ENCODE data around the gene LMF1.
"Not testable (repeated sequence)": the region's sequence is repeated elsewhere in the genome, so short reads cannot be mapped to it uniquely, and the experiment has no call there.

The LMF1 gene

GRCh38 chr16:820044-820408 is 150.8 kb downstream of the LMF1 start:
- H3K4me1 ChIP-seq (ENCODE audit: control insufficient read depth, insufficient read depth, low read length, poor library complexity, severe bottlenecking); DNase-seq; H3K4me3 ChIP-seq (ENCODE audit: insufficient read depth, low read depth, low read length, poor library complexity, severe bottlenecking); H3K36me3 ChIP-seq (ENCODE audit: control insufficient read depth, insufficient read depth, low read length); H3K27me3 ChIP-seq (replicated peaks; ENCODE audit: control insufficient read depth, insufficient read depth, low read length, poor library complexity, severe bottlenecking); H3K9me3 ChIP-seq (ENCODE audit: control insufficient read depth, low read length): not testable (repeated sequence)
- H3K27ac ChIP-seq (ENCODE audit: insufficient read depth, low read length, poor library complexity, severe bottlenecking) = peak overlapping the region; percentile 45

DNA sequence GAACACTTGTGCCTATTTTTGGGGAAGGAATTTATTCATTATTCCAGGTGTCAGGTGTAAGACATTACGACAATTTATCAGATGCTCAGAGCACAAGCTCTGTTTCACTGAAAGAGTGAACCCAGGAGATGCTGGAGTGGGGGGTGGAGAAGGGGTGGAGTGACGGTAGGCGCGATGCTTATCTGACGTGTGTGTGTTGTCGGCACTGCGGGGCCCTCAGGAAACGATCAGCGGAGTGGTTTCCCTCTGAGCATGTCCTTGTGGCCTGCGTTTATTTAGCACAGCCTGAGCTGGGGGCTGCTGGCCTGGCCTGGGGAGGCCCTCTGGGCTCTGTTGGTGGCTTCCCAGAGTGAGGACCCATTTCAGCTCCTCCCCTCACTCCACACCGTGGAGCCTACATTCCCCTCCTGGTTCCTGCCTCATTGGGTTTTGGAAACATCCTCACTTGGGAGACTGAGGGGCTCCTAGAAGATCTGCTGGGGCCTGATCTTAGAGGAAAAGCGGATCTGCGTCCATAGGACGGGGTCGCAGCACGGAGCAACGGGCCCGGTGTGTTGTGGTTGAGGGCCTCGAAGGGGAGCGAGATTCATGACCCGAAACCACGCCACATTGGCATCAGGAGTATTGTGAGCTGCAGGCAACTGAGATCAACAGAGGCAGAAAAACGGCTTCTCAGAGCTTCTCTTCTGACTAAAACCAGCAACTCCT is 151.3 kb downstream of the LMF1 start:
- Histone ChIP-seq H3K36me3 (ENCODE audit: control insufficient read depth, insufficient read depth, low read length) (no peaks in the 10 kb centered on the region), H3K27me3 (replicated peaks; ENCODE audit: control insufficient read depth, insufficient read depth, low read length, poor library complexity, severe bottlenecking) (no peaks in the 10 kb centered on the region), H3K4me1 (ENCODE audit: control insufficient read depth, insufficient read depth, low read length, poor library complexity, severe bottlenecking) (peaks cover 10% of the 10 kb centered on the region), H3K27ac (ENCODE audit: insufficient read depth, low read length, poor library complexity, severe bottlenecking) (peak overlapping the region; percentile 45), H3K9me3 (ENCODE audit: control insufficient read depth, low read length) (no peaks in the 10 kb centered on the region), H3K4me3 (ENCODE audit: insufficient read depth, low read depth, low read length, poor library complexity, severe bottlenecking) (no peak overlapping the region)
- DNase-seq = peak in 2 of 3 donors; percentile 16 to 17

- H3K9me3 ChIP-seq (ENCODE audit: control insufficient read depth, low read length) = no peaks in the 10 kb centered on the region
- no peak for DNase-seq
- H3K27me3 ChIP-seq (replicated peaks; ENCODE audit: control insufficient read depth, insufficient read depth, low read length, poor library complexity, severe bottlenecking) = no peaks in the 10 kb centered on the region
- peaks cover 10% of the 10 kb centered on the region for H3K4me1 ChIP-seq (ENCODE audit: control insufficient read depth, insufficient read depth, low read length, poor library complexity, severe bottlenecking)
- H3K27ac ChIP-seq (ENCODE audit: insufficient read depth, low read length, poor library complexity, severe bottlenecking) = no peak overlapping the region
- H3K4me3 ChIP-seq (ENCODE audit: insufficient read depth, low read depth, low read length, poor library complexity, severe bottlenecking) = no peak overlapping the region
- no peaks in the 10 kb centered on the region for H3K36me3 ChIP-seq (ENCODE audit: control insufficient read depth, insufficient read depth, low read length)
These were observed 152.2 kb downstream of the LMF1 start for GRCh38 chr16:818592-818991.

- Histone ChIP-seq H3K4me3 (ENCODE audit: insufficient read depth, low read depth, low read length, poor library complexity, severe bottlenecking) (no peak overlapping the region), H3K27ac (ENCODE audit: insufficient read depth, low read length, poor library complexity, severe bottlenecking) (no peak overlapping the region), H3K4me1 (ENCODE audit: control insufficient read depth, insufficient read depth, low read length, poor library complexity, severe bottlenecking) (peaks cover 10% of the 10 kb centered on the region), H3K36me3 (ENCODE audit: control insufficient read depth, insufficient read depth, low read length) (no peaks in the 10 kb centered on the region), H3K27me3 (replicated peaks; ENCODE audit: control insufficient read depth, insufficient read depth, low read length, poor library complexity, severe bottlenecking) (no peaks in the 10 kb centered on the region), H3K9me3 (ENCODE audit: control insufficient read depth, low read length) (no peaks in the 10 kb centered on the region)
- no peak for DNase-seq
These were observed 152.7 kb downstream of the LMF1 start for GRCh38 chr16:818132-818531.

GRCh38 chr16:817001-817906 is 153.5 kb downstream of the LMF1 start:
- Histone ChIP-seq H3K9me3 (ENCODE audit: control insufficient read depth, low read length) (no peaks in the 10 kb centered on the region), H3K4me3 (ENCODE audit: insufficient read depth, low read depth, low read length, poor library complexity, severe bottlenecking) (no peak overlapping the region), H3K27me3 (replicated peaks; ENCODE audit: control insufficient read depth, insufficient read depth, low read length, poor library complexity, severe bottlenecking) (peaks cover 6% of the 10 kb centered on the region), H3K36me3 (ENCODE audit: control insufficient read depth, insufficient read depth, low read length) (no peaks in the 10 kb centered on the region), H3K4me1 (ENCODE audit: control insufficient read depth, insufficient read depth, low read length, poor library complexity, severe bottlenecking) (peaks cover 10% of the 10 kb centered on the region), H3K27ac (ENCODE audit: insufficient read depth, low read length, poor library complexity, severe bottlenecking) (no peak overlapping the region)
- no peak for DNase-seq

GRCh38 chr16:815861-816260 is 154.9 kb downstream of the LMF1 start:
- Histone ChIP-seq H3K36me3 (ENCODE audit: control insufficient read depth, insufficient read depth, low read length) (no peaks in the 10 kb centered on the region), H3K27ac (ENCODE audit: insufficient read depth, low read length, poor library complexity, severe bottlenecking) (no peak overlapping the region), H3K9me3 (ENCODE audit: control insufficient read depth, low read length) (no peaks in the 10 kb centered on the region), H3K4me3 (ENCODE audit: insufficient read depth, low read depth, low read length, poor library complexity, severe bottlenecking) (no peak overlapping the region), H3K27me3 (replicated peaks; ENCODE audit: control insufficient read depth, insufficient read depth, low read length, poor library complexity, severe bottlenecking) (peaks cover 8% of the 10 kb centered on the region), H3K4me1 (ENCODE audit: control insufficient read depth, insufficient read depth, low read length, poor library complexity, severe bottlenecking) (peaks cover 10% of the 10 kb centered on the region)
- DNase-seq = no peak

- no peak for DNase-seq
- H3K4me1 ChIP-seq (ENCODE audit: control insufficient read depth, insufficient read depth, low read length, poor library complexity, severe bottlenecking) = peaks cover 9% of the 10 kb centered on the region
- peaks cover 8% of the 10 kb centered on the region for H3K27me3 ChIP-seq (replicated peaks; ENCODE audit: control insufficient read depth, insufficient read depth, low read length, poor library complexity, severe bottlenecking)
- H3K9me3 ChIP-seq (ENCODE audit: control insufficient read depth, low read length) = no peaks in the 10 kb centered on the region
- no peak overlapping the region for H3K4me3 ChIP-seq (ENCODE audit: insufficient read depth, low read depth, low read length, poor library complexity, severe bottlenecking)
- H3K27ac ChIP-seq (ENCODE audit: insufficient read depth, low read length, poor library complexity, severe bottlenecking) = no peak overlapping the region
- H3K36me3 ChIP-seq (ENCODE audit: control insufficient read depth, insufficient read depth, low read length) = no peaks in the 10 kb centered on the region
These were observed 155.8 kb downstream of the LMF1 start for GRCh38 chr16:814974-815373.

DNA sequence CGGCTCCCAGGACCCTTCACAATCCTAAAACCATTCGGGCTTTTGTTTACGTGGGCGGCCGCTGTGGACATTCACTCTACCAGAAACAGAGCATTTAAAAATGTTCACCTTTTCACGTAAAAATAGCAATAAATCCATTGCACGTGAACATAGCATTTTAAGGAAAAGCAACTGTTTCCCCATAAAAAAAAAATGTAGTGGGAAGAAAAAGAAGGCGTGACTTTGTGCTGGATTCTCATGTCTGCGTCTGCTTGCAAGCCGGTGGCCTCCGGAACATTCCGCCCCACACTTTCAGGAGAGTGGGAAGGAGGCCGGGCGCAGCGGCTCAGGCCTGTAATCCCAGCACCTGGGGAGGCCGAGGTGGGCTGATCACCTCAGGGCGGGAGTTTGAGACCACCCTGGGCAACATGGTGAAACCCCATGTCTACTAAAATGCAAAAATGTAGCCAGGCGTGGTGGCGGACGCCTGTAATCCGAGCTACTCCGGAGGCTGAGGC is 156.8 kb downstream of the LMF1 start:
- Histone ChIP-seq H3K4me3 (ENCODE audit: insufficient read depth, low read depth, low read length, poor library complexity, severe bottlenecking) (no peak overlapping the region), H3K27me3 (replicated peaks; ENCODE audit: control insufficient read depth, insufficient read depth, low read length, poor library complexity, severe bottlenecking) (peaks cover 8% of the 10 kb centered on the region), H3K4me1 (ENCODE audit: control insufficient read depth, insufficient read depth, low read length, poor library complexity, severe bottlenecking) (no peaks in the 10 kb centered on the region), H3K27ac (ENCODE audit: insufficient read depth, low read length, poor library complexity, severe bottlenecking) (no peak overlapping the region), H3K36me3 (ENCODE audit: control insufficient read depth, insufficient read depth, low read length) (no peaks in the 10 kb centered on the region), H3K9me3 (ENCODE audit: control insufficient read depth, low read length) (no peaks in the 10 kb centered on the region)
- DNase-seq = no peak

- H3K4me3 ChIP-seq (ENCODE audit: insufficient read depth, low read depth, low read length, poor library complexity, severe bottlenecking) = no peak overlapping the region
- peak in 1 of 3 donors; percentile 16 for DNase-seq
- H3K27me3 ChIP-seq (replicated peaks; ENCODE audit: control insufficient read depth, insufficient read depth, low read length, poor library complexity, severe bottlenecking) = peaks cover 8% of the 10 kb centered on the region
- no peak overlapping the region for H3K27ac ChIP-seq (ENCODE audit: insufficient read depth, low read length, poor library complexity, severe bottlenecking)
- H3K36me3 ChIP-seq (ENCODE audit: control insufficient read depth, insufficient read depth, low read length) = no peaks in the 10 kb centered on the region
- no peaks in the 10 kb centered on the region for H3K9me3 ChIP-seq (ENCODE audit: control insufficient read depth, low read length)
- H3K4me1 ChIP-seq (ENCODE audit: control insufficient read depth, insufficient read depth, low read length, poor library complexity, severe bottlenecking) = peaks cover 2% of the 10 kb centered on the region
These were observed 157.4 kb downstream of the LMF1 start for GRCh38 chr16:813204-813915.

DNA sequence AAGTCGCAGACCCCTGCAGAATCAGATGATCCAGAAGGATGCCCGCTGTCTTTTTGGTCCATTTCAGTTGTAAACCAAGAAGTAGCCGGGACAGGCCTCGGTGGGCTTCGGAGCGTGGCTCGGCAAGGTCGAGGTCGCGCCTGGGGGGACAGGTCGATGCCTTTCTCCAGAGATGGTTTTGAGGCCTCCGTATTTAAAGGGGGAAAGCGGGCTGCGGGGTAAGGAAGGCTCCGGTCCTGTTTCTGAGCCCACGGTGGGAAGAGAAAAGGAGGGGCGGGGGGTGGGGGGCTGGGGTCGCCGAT is 162.7 kb downstream of the LMF1 start:
- Histone ChIP-seq H3K9me3 (ENCODE audit: control insufficient read depth, low read length) (no peaks in the 10 kb centered on the region), H3K36me3 (ENCODE audit: control insufficient read depth, insufficient read depth, low read length) (no peaks in the 10 kb centered on the region), H3K27ac (ENCODE audit: insufficient read depth, low read length, poor library complexity, severe bottlenecking) (peak overlapping the region; percentile 82), H3K4me1 (ENCODE audit: control insufficient read depth, insufficient read depth, low read length, poor library complexity, severe bottlenecking) (peaks cover 11% of the 10 kb centered on the region), H3K27me3 (replicated peaks; ENCODE audit: control insufficient read depth, insufficient read depth, low read length, poor library complexity, severe bottlenecking) (peaks cover 7% of the 10 kb centered on the region), H3K4me3 (ENCODE audit: insufficient read depth, low read depth, low read length, poor library complexity, severe bottlenecking) (peak overlapping the region; percentile 85)
- DNase-seq = no peak
